Mucosa of descending colon (tissue), 3 donors: ENCODE data around the gene RBP2. TPM values are rescaled to one million over a fixed set of nuclear protein-coding genes. Genes with fewer than 3 reads are reported as not detected.

Experiments used
- ATAC-seq: fragments of 200-7000 bp; cut with Tn5 transposase; one replicate; pipeline ENCODE4 v1.9.1; 2020; ENCODE audit warnings: mild to moderate bottlenecking, moderate library complexity
- DNase-seq, 3 donors: peaks; one replicate each; pipeline ENCODE4 v3.0.0-alpha.2; 2020
- H3K36me3 ChIP-seq: fragments of 200-600 bp; one replicate; pipeline ENCODE4 v1.8.0; 2021; ENCODE audit warnings: low read depth, mild to moderate bottlenecking
- H3K4me1 ChIP-seq: fragments of 200-600 bp; one replicate; pipeline ENCODE4 v1.8.0; 2021; ENCODE audit warnings: low read depth, mild to moderate bottlenecking
- H3K4me3 ChIP-seq: fragments of 200-600 bp; one replicate; pipeline ENCODE4 v1.8.0; 2021; ENCODE audit warnings: mild to moderate bottlenecking
- H3K9me3 ChIP-seq: fragments of 200-600 bp; one replicate; pipeline ENCODE4 v1.8.0; 2021; ENCODE audit warnings: mild to moderate bottlenecking
- intact Hi-C, 2 donors: fragments of 100-400 bp; cut with DNase I in 1 of 2; cut with micrococcal nuclease in 1 of 2; formaldehyde crosslinking; loops; one replicate each; pipeline versions ENCODE4 v1.11.0 to v1.11.1; 2022; cut with DNase I, micrococcal nuclease
- total RNA-seq, 3 donors: library from RNA; stranded (reverse); fragmentation: NEBNext Ultra II Directional in 2 of 3; extraction: Animal tissue kit (Norgen Biotek cat#: 25700) in 2 of 3; gene quantifications; one replicate each; pipeline versions ENCODE4 v1.2.1 to v1.2.4, GENCODE V29; 2021 to 2023
- TF ChIP-seq, protein P1 (sequence below): fragments of 200-600 bp; IDR thresholded peaks from one replicate; pipeline ENCODE4 v1.8.0; 2022; ENCODE audit warnings: antibody characterized with exemption, mild to moderate bottlenecking
- donor health status: DM: no; HTN: no; CAD: no; lungs with moderate emphysema.
- donor health status: DM: no; HTN: no; CAD: no.
- donor health status: DM: no; HTN: yes; CAD: no.

RBP2 gene
- total RNA-seq, 3 donors from 2014 or later, result 0.76 to 3.5 (median 1.5) TPM

DNA sequence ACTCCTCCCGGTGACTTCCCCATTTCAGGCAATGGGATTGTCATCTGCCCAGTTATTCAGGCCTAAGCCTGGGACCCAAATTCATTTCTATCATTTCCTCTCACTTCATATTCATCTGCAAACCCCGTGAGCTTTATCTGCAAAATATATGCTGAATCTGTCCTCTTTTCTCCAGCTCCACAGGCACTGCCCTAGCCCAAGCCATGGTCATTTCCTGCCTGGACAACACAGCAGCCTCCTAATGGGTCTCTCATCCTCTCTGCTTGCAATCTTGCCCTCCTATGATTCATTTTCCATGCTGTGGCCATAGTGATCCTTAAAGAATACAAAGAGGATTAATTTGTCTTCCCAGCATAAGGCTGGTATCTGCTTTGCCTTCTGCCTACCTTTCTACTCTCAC, 6.1 kb downstream of the RBP2 start:
- intact Hi-C loops, result no loop called here
- Histone ChIP-seq H3K9me3 (no peaks in the 10 kb centered on the region), H3K36me3 (no peaks in the 10 kb centered on the region), H3K4me1 (no peaks in the 10 kb centered on the region), H3K4me3 (no peak overlapping the region)
- no peak for DNase-seq
- no peak for ATAC-seq
- TF ChIP-seq, protein P1, sequence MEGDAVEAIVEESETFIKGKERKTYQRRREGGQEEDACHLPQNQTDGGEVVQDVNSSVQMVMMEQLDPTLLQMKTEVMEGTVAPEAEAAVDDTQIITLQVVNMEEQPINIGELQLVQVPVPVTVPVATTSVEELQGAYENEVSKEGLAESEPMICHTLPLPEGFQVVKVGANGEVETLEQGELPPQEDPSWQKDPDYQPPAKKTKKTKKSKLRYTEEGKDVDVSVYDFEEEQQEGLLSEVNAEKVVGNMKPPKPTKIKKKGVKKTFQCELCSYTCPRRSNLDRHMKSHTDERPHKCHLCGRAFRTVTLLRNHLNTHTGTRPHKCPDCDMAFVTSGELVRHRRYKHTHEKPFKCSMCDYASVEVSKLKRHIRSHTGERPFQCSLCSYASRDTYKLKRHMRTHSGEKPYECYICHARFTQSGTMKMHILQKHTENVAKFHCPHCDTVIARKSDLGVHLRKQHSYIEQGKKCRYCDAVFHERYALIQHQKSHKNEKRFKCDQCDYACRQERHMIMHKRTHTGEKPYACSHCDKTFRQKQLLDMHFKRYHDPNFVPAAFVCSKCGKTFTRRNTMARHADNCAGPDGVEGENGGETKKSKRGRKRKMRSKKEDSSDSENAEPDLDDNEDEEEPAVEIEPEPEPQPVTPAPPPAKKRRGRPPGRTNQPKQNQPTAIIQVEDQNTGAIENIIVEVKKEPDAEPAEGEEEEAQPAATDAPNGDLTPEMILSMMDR, result no peak

DNA sequence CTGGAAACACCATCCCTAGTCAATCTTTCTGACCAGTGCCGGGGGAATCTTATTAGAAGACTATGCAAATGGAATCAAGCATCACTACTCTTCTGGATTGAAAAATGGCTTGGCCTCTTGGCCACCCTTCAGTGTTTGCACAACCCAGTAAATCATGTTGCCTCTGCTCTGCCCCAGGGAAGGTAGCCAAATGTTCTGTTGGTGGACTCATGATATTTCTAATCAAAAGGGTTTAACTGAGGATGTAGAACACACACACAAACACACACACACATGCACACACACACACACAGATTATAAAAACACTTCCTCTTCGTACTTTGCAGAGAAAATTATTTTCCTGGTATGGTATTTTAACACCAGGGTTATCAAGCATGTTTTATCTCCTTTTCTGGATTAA, 7.9 kb downstream of the RBP2 start:
- ATAC-seq (no peak), DNase-seq (no peak)
- TF ChIP-seq, protein P1, result no peak
- Histone ChIP-seq H3K36me3 (no peaks in the 10 kb centered on the region), H3K4me3 (no peak overlapping the region), H3K9me3 (no peaks in the 10 kb centered on the region), H3K4me1 (no peaks in the 10 kb centered on the region)
- intact Hi-C loops, result no loop called here

DNA sequence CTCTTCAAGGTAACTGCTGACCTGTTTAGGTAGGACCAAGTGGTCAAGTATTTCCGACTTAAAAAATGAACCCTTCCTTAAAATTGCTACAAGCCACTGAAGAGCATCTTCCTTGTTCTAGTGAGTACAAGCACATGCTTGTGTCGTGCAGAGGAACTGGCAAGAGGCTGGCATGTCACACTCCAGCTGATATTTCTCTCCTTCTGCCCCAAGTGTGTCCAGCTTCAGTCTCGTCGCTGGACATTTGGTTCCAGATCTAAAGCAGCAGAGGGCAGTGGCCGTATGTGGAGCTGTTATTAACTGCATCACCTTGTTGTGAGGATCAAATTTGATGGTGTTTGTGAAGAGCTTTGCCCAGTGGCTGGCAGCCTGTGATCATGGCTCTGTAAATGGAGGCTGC, 10.0 kb downstream of the RBP2 start:
- intact Hi-C loops, result no loop called here
- Histone ChIP-seq H3K36me3 (no peaks in the 10 kb centered on the region), H3K4me3 (no peak overlapping the region), H3K4me1 (no peaks in the 10 kb centered on the region), H3K9me3 (no peaks in the 10 kb centered on the region)
- TF ChIP-seq, protein P1, result no peak
- no peak for DNase-seq
- no peak for ATAC-seq

DNA sequence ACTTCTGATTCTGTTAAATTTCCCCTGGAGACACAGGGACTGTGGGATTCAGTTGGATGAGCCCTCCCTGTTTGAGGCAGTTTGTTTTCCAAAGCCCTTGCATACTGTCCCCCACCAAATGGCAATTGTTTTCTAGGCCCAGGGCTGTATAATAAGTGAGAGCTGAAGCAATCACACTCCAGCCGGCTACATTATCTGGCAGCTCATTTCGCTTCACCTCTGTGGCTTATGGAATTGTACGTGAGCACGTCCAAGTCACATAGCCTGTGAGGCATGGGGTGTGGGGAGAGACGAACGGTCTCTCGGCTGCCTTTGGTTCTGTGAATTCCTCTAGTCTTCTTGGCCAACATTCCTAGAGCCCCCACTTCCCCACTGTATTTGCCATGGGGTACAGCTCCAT, 10.7 kb downstream of the RBP2 start:
- no peak overlapping the region for H3K4me3 ChIP-seq
- H3K36me3 ChIP-seq, result no peaks in the 10 kb centered on the region
- TF ChIP-seq, protein P1, result no peak
- ATAC-seq, result no peak
- no peaks in the 10 kb centered on the region for H3K4me1 ChIP-seq
- DNase-seq, result no peak
- no peaks in the 10 kb centered on the region for H3K9me3 ChIP-seq
- intact Hi-C loops, result no loop called here

DNA sequence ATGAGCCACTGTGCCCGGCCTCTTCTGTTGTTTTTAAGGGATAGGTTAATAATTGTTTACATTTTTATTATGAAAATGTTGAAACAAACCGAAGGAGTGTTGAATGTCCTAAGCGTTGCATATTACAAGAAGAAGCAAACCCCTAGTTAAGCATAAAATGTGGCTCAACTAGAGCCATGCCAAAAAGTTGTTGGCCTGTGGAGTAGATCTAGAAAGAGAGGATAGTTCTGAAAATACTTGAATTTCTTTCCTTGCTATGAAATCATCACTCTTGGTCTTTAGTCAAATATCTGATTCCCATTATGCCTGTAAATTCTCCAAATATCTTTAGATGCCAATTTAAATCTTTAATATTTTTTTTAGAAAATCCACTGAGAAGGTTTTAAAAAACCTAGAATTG, 12.8 kb downstream of the RBP2 start:
- H3K36me3 ChIP-seq, result no peaks in the 10 kb centered on the region
- no peak for DNase-seq
- H3K4me3 ChIP-seq, result no peak overlapping the region
- TF ChIP-seq, protein P1, result no peak
- no peaks in the 10 kb centered on the region for H3K4me1 ChIP-seq
- no peaks in the 10 kb centered on the region for H3K9me3 ChIP-seq
- intact Hi-C loops, result no loop called here
- ATAC-seq, result no peak

DNA sequence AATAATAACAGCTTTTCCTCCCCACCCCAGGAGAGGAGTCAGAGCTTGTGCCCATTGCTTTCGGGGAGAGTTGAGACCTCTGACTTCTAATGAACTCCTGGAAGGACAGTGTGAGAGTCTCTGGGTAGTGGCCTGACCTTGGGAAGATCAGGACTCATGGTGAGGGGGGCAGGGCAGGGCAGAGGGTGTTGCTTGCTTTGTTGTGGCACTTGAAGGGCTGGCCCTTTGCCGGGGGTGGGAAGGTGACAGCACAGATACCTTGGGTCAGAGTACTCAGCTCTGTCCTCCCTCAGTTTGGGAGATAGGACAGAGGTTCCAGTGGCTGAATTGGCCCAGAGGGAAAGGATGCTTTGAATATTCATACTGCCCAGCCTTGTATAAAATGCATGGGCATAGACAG, 15.8 kb downstream of the RBP2 start:
- intact Hi-C loops, result no loop called here
- Histone ChIP-seq H3K9me3 (no peaks in the 10 kb centered on the region), H3K4me3 (no peak overlapping the region), H3K4me1 (no peaks in the 10 kb centered on the region), H3K36me3 (no peaks in the 10 kb centered on the region)
- DNase-seq, result no peak
- TF ChIP-seq, protein P1, result no peak
- no peak for ATAC-seq
